GM19328 (cell line): ENCODE data around the gene GLE1.

Experiments
- ATAC-seq: cut with Tn5 transposase; IDR thresholded peaks from one replicate; pipeline ENCODE4 v1.9.1; 2021; ENCODE audit warnings: mild to moderate bottlenecking, moderate library complexity; ENCODE audit not compliant: unreplicated experiment

Gene GLE1

GRCh38 chr9:128588581-128589233, 84.2 kb downstream of the GLE1 start:
- ATAC-seq, result no peak
